Stimulated activated memory B cell treated with anti-CD40 and anti-IgM and Interleukin-4, amounts not matched to agents 10 μg/mL and 1 μg/mL and 100 μg/mL, for 72 hours (primary cell): ENCODE measurements around the gene NPIPB8.
"Not testable (repeated sequence)": the region's sequence is repeated elsewhere in the genome, so short reads cannot be mapped to it uniquely, and the experiment has no call there.

ENCODE experiments used
- ATAC-seq: fragments of 150-1000 bp; cut with Tn5 transposase; 2 replicates; pipeline ENCODE4 v1.10.0; 2021
- H3K27ac Mint-ChIP-seq: one replicate; pipeline ENCODE4 v1.8.0; 2022; ENCODE audit warnings: mild to moderate bottlenecking, mixed read lengths
- H3K27me3 Mint-ChIP-seq: one replicate; pipeline ENCODE4 v1.8.0; 2022; ENCODE audit warnings: mixed read lengths
- H3K36me3 Mint-ChIP-seq: one replicate; pipeline ENCODE4 v1.8.0; 2022; ENCODE audit warnings: mixed read lengths
- H3K4me1 Mint-ChIP-seq: one replicate; pipeline ENCODE4 v1.8.0; 2022; ENCODE audit warnings: mixed read lengths
- H3K4me3 Mint-ChIP-seq: one replicate; pipeline ENCODE4 v1.8.0; 2022; ENCODE audit warnings: mild to moderate bottlenecking, moderate library complexity, mixed read lengths
- H3K9me3 Mint-ChIP-seq: one replicate; pipeline ENCODE4 v1.8.0; 2022; ENCODE audit warnings: mixed read lengths

The NPIPB8 gene

GRCh38 chr16:28602062-28602461 is 35.8 kb upstream of the NPIPB8 start:
- ATAC-seq, H3K9me3 Mint-ChIP-seq: not testable (repeated sequence)

DNA sequence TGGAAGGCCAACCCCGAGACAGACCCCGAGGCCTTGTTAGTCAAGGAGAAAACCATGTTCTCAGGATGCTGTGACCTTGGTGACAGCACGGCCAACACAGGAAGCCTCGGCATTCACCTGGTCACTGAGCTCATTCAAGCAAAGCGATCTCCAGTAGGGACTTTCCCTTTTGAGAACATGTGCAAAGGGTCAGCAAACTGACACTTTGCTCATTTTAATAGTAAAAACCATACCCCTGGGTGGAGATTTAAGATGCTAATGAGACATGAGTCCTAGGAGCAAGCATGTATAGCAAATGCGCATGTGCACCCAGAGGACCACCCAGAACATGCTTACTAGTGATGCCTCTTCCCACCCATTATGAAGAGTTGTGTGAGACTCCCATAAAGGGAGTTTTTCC is 35.3 kb upstream of the NPIPB8 start:
- Mint-ChIP-seq H3K27ac (no peak overlapping the region), H3K4me3 (no peak overlapping the region)

More at GRCh38 chr16:28602062-28602461, 35.8 kb upstream of the NPIPB8 start:
- not testable (repeated sequence) for H3K27me3 Mint-ChIP-seq, H3K4me3 Mint-ChIP-seq, H3K4me1 Mint-ChIP-seq, H3K36me3 Mint-ChIP-seq, H3K27ac Mint-ChIP-seq

DNA sequence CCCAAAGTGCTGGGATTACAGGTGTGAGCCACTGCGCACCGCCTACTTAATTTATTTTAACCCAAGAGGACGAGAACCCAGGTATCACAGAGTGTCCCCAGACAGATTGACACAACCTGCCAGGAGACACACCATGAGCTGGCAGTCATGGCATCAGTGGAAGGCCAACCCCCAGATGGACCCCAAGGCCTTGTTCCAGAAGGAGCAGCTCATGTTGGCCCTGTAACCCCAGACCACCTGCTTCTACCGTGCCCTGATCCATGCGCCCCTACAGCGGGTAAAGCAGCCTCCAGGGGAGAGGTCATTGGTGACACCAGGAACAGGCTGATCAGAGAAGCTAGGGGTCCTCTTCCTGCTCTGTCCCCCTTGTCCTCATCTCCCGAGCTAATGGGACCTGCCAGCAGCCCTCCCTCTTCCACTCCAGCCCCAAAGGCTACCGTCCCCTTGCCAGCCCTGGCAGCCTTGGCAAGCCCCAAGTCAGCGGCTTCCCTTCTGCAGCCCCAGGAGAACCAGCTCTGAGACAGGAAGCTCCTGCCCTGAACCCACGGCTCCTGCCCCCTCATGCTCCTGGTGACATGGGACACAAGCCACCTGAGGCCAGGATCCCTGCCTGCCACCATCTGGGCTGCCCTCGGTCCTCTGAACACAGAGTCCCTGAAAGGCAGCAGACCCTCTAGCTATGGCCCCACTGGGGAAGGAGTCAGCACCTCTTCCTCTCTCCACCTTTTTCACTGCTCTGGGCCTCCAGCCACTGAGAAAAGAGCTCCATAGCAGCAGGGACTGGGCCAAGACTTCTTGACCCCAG is 34.3 kb upstream of the NPIPB8 start:
- Mint-ChIP-seq H3K4me1 (no peaks in the 10 kb centered on the region), H3K36me3 (no peaks in the 10 kb centered on the region), H3K4me3 (no peak overlapping the region), H3K27me3 (no peaks in the 10 kb centered on the region), H3K27ac (no peak overlapping the region), H3K9me3 (no peaks in the 10 kb centered on the region)
- no peak for ATAC-seq

More for the DNA sequence above, 35.3 kb upstream of the NPIPB8 start:
- no peak for ATAC-seq
- Mint-ChIP-seq H3K27me3 (peaks cover 2% of the 10 kb centered on the region), H3K4me1 (no peaks in the 10 kb centered on the region), H3K9me3 (no peaks in the 10 kb centered on the region), H3K36me3 (no peaks in the 10 kb centered on the region)

DNA sequence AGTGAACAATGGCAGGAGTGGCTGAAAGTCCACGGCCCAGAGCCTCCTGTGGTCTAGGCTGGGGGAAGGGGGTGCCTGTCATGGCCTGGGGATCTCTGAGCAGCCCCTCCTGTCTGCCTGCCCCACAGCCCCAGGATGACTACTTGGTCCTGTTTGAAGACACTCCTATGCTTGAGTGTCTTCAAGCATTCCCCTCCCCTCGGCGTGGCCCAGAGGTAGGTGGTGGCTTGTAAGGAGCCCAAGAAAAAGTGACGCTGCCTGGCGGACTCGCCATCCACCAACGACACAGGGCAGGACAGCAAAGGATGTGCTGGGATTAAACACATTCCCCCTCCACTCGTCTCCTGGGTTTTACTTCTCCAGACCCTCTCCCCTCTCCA is 33.7 kb upstream of the NPIPB8 start:
- Mint-ChIP-seq H3K36me3 (no peaks in the 10 kb centered on the region), H3K9me3 (no peaks in the 10 kb centered on the region), H3K27me3 (no peaks in the 10 kb centered on the region), H3K27ac (no peak overlapping the region), H3K4me1 (peaks cover under 1% of the 10 kb centered on the region), H3K4me3 (no peak overlapping the region)
- no peak for ATAC-seq

- no peak for ATAC-seq
Measured at GRCh38 chr16:28606291-28607115, 31.4 kb upstream of the NPIPB8 start.

DNA sequence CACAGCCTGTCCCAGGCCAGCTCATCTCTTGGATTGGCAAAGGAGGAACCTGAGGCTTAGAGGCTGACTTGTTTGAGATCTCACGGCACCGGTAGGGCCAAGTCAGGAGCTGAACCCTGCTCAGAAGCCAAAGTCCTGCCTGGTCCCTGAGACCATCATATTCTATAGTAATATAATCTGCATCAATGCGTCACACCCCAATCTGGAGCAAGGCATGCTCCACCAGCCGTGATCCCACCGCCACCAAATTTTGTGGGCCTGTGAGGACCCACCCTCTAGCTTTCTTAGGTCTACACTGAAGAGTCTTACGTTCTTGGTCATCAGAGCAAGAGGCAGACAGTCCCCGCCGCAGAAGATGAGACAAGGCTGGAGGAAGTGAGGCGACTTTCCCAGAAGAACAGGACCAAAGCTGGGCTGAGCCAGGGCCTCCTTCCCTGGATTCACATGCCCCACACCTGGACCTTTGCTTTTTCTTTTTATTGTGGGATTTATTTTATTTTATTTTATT is 30.7 kb upstream of the NPIPB8 start:
- ATAC-seq = no peak
- H3K36me3 Mint-ChIP-seq = no peaks in the 10 kb centered on the region
- no peaks in the 10 kb centered on the region for H3K27me3 Mint-ChIP-seq
- H3K4me3 Mint-ChIP-seq = no peak overlapping the region
- H3K4me1 Mint-ChIP-seq = peaks cover 5% of the 10 kb centered on the region
- no peak overlapping the region for H3K27ac Mint-ChIP-seq
- H3K9me3 Mint-ChIP-seq = no peaks in the 10 kb centered on the region

More at GRCh38 chr16:28606291-28607115, 31.4 kb upstream of the NPIPB8 start:
- no peaks in the 10 kb centered on the region for H3K9me3 Mint-ChIP-seq
- no peaks in the 10 kb centered on the region for H3K27me3 Mint-ChIP-seq
- peaks cover 5% of the 10 kb centered on the region for H3K4me1 Mint-ChIP-seq
- no peak overlapping the region for H3K27ac Mint-ChIP-seq
- H3K4me3 Mint-ChIP-seq = no peak overlapping the region
- no peaks in the 10 kb centered on the region for H3K36me3 Mint-ChIP-seq

DNA sequence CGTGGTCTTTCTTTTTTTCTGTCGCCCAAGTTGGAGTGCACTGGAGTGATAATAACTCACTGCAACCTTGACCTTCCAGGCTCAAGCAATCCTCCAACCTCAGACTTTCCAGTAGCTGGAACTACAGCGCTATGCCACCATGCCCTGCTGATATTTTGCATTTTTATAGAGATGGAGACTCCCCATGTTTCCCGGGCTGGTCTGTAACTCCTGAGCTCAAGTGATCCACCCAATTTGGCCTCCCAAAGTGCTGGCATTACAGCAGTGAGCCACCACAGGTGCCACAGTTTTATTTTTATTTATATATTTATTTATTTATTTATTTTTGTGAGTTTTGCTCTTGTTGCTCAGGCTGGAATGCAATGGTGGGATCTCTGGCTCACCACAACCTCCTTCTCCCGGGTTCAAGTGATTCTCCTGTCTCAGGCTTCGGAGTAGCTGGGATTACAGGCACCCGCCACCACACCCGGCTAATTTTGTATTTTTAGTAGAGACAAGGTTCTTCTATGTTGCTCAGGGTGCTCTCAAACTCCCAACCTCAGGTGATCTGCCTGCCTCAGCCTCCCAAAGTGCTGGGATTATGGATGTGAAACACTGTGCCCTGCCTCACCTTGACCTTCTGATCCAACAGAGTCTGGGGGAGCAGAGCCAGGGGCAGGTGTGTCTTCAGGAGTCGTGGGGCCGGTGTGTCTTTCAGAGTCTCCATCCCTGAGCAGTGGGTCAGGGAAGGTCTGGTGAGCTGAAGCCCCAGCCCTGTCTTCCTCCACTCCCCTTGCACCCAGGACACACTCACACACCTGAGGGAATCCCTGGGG is 30.0 kb upstream of the NPIPB8 start:
- not testable (repeated sequence) for ATAC-seq, H3K27ac Mint-ChIP-seq, H3K4me3 Mint-ChIP-seq, H3K36me3 Mint-ChIP-seq, H3K27me3 Mint-ChIP-seq, H3K9me3 Mint-ChIP-seq, H3K4me1 Mint-ChIP-seq

DNA sequence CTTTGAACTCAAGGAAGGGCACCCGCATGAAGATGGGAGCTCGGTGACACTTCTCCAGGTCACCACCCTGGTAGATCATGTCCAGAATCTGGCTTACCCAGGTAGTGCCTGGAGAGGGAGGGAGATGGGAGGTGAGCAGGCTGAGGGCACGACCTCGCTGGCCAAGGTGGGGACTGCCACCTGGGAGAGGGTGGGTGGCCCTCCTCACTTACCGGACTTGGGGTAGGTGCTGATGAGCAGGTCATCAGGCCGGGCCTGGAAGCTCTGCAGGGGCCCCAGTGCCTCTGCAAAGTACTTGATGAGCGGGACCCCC is 29.4 kb upstream of the NPIPB8 start:
- H3K27ac Mint-ChIP-seq, H3K36me3 Mint-ChIP-seq, H3K4me3 Mint-ChIP-seq, H3K9me3 Mint-ChIP-seq, ATAC-seq, H3K27me3 Mint-ChIP-seq, H3K4me1 Mint-ChIP-seq: not testable (repeated sequence)

DNA sequence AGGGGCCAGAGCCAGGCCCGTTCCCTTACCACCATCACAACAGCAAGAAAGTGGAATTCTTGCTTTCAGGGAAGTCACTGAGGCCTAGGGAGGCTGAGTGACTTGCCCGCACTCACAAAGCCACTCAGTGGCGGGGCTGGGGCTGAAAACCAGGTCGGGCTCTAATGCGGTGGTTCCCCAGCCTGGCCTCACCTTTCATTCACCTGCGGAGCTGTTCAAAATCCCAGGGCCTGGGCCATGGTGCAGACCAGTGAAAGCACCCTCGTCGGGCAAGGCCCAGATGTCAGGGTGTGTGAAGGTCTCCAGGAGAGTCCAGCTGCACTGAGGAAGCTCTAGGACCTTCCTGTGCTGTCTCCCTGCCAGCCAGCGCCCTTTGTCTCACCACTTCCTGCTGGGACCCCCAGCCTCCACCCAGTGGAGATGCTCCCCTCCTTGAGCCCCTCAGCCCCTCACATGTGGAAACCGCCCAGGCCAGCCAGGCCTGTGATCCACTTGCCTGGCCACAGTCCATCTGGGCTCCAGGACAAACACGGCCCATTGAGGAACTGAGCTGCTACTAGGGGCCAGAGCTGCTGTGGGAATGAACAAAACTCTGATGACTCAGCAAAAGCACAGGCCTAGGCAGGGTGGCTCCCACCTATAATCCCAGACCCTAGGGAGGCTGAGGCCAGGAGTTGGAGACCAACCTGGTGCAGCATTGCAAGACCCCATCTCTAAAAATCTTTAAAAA is 28.8 kb upstream of the NPIPB8 start:
- not testable (repeated sequence) for H3K27ac Mint-ChIP-seq, H3K9me3 Mint-ChIP-seq, H3K27me3 Mint-ChIP-seq, H3K36me3 Mint-ChIP-seq, H3K4me1 Mint-ChIP-seq, H3K4me3 Mint-ChIP-seq, ATAC-seq

DNA sequence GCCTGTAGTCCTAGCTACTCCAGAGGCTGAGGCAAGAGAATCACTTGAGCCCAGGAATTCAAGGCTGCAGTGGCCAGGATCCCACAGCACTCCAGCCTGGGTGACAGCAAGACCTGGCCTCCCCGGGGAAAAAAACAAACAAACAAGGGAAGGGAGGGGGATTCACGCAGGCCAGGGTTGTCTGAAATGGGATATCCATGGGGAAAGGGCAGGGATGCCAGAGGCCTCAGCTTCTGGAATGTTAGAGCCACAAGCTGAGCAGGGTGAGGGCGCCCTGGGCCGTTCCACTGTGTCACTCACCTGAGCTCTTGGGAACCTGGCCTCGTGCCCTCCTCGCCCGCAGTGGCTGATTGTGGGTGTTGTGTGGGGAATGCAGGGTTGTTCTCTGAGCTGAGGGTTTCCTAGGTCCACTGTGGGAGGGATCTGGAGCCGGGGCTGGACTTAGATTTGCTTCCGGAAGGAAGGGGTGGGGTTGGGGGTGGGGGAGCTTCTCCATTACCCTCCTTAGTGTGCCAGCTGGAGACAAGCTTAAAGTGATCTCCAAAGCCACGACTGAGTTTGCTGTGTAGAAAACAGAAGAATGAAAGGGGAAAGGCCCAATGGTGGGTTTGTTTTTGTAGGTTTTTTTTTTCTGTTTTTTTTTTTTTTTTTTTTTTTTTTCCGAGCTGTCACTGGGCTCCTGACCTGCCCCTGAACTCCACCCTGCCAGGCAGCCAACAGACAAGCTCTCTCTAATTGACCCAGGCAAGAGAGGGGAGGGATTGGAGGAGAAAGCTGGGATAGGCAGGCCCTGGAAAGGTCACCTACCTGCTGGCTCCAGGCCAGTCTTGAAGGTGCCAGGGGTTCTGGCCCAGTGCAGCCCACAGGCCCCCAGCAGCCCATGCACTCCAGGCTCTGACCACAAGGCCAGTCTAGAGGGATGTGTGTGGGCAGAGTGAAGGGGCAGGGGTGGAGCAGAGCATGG is 28.0 kb upstream of the NPIPB8 start, which contains the start of gene SULT1A1:
Gene SULT1A1 (minus strand): TSS at position 414 of the 964 bp plus-strand sequence. CDS start 1,189 bp downstream, outside the sequence.
- no peaks in the 10 kb centered on the region for H3K36me3 Mint-ChIP-seq
- no peaks in the 10 kb centered on the region for H3K27me3 Mint-ChIP-seq
- H3K9me3 Mint-ChIP-seq = no peaks in the 10 kb centered on the region
- ATAC-seq = no peak
- no peak within 1 kb of the TSS for H3K4me3 Mint-ChIP-seq
- peak within 1 kb of the TSS; percentile 72 for H3K27ac Mint-ChIP-seq
- H3K4me1 Mint-ChIP-seq = peaks cover 5% of the 10 kb centered on the region

- Mint-ChIP-seq H3K4me1 (peaks cover 9% of the 10 kb centered on the region), H3K27me3 (no peaks in the 10 kb centered on the region), H3K9me3 (no peaks in the 10 kb centered on the region), H3K27ac (peak overlapping the region; percentile 72), H3K36me3 (no peaks in the 10 kb centered on the region), H3K4me3 (no peak overlapping the region)
- no peak for ATAC-seq
Measured at GRCh38 chr16:28610595-28611191, 27.2 kb upstream of the NPIPB8 start.

DNA sequence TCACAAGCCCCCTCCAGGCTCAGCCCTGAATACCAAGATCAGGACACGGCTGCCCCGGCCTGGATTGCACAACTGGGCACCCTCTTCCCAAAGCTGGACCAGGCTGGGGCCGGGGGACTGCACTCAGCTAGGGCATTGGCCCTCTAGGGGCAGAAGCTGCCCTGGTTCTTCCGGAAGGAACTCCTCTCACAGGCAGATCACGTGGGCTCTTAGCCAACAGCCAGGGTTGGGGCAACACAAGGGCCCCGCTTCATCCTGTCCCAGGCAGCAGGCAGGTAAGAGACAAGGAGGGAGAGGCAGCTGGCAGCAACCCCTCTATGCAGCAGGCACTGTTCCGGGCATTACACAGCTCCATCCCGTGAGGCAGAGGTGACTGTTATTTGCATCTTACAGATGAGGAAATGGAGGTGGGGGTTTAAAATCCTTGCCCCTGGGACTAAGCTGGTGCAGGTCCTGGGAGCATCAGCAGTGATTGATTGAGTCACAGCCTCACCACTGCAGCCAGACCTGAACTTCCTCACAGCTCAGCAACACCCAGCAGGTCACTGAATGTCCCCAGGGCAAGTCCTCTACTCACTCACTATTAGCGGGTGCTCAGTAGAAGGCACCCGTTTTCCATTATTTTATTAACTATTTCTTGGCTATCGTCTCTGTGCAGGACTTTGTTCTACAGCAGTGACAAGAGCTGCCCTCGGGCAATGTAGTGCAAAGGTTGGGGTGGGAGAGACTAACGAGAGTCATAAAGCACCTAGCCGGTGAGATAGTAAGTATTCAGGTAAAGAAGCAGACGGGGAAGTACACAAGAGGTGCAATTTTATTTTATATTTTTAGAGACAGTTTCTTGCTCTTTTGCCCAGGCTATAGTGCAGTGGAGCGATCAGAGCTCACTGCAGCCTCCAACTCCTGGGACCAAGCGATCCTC is 25.2 kb upstream of the NPIPB8 start:
- not testable (repeated sequence) for H3K9me3 Mint-ChIP-seq, H3K27me3 Mint-ChIP-seq, H3K36me3 Mint-ChIP-seq, H3K4me3 Mint-ChIP-seq, H3K27ac Mint-ChIP-seq
- peak; percentile 90 for ATAC-seq
- H3K4me1 Mint-ChIP-seq = peaks cover 18% of the 10 kb centered on the region

DNA sequence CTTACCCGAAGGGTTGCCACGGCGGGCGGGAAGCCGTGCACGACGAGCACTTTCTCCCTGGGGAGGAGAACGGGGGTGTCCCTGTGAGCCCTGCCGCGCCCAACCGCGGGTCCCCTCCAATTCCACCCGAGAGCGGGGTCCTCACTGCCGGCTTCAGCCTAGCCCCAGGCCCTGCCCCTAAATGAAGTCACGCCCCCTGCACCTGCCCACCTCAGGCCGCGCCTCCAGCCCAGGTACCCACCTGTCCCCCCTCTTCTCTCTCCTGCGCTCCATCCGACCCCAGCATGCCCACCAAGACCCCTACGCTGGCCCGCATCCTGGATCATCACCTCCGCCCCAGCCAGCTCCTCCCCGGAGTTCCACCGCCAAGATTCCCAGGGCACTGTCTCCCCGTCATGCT is 24.0 kb upstream of the NPIPB8 start:
- H3K36me3 Mint-ChIP-seq, H3K27me3 Mint-ChIP-seq, H3K4me3 Mint-ChIP-seq, H3K9me3 Mint-ChIP-seq, H3K27ac Mint-ChIP-seq: not testable (repeated sequence)
- peaks cover 24% of the 10 kb centered on the region for H3K4me1 Mint-ChIP-seq
- peak; percentile 18 for ATAC-seq
